Measurements from ENCODE around the gene LITAF.

- TF ChIP-seq ZNF324 (tag by site-specific recombination; IDR thresholded peaks at IDR 0.05), result no peak
- no peak for TF ChIP-seq ZNF239 (tag by site-specific recombination; IDR thresholded peaks at IDR 0.05)
- TF ChIP-seq ZBTB11 (tag by site-specific recombination; conservative IDR thresholded peaks at IDR 0.05; ENCODE audit: low read depth), result no peak
- no peak for TF ChIP-seq ZNF629 (tag by site-specific recombination; IDR thresholded peaks at IDR 0.05)
- TF ChIP-seq CTCF (tag by site-specific recombination; IDR thresholded peaks at IDR 0.05), result no peak
- TF ChIP-seq ZNF692 (tag by site-specific recombination; IDR thresholded peaks at IDR 0.05), result no peak
- TF ChIP-seq ZNF112 (tag by site-specific recombination; IDR thresholded peaks at IDR 0.05), result no peak
- no peak for TF ChIP-seq GLIS1 (tag by site-specific recombination; IDR thresholded peaks at IDR 0.05)
- no peak for TF ChIP-seq TCF7L2 (IDR thresholded peaks at IDR 0.05; ENCODE audit: borderline replicate concordance, low read depth, low read length)
- no peak for TF ChIP-seq REPIN1 (tag by site-specific recombination; IDR thresholded peaks at IDR 0.05; ENCODE audit: low read depth)
Observed at GRCh38 chr16:11635113-11635652, 48.5 kb upstream of the LITAF start.
